DOHH2 (cell line): ENCODE results near the gene SLCO3A1.
A peak's percentile ranks its signal among the peaks of the same experiment; 100 is the strongest.

Source experiments
- H3F3A ChIP-seq: fragments of 200-600 bp; sonication (generic), shearing (Covaris generic); 2 replicates; pipeline ENCODE4 v1.6.0; 2016; ENCODE audit warnings: antibody characterized with exemption, mild to moderate bottlenecking; ENCODE audit not compliant: control insufficient read depth, insufficient read depth
- H3K27ac ChIP-seq: fragments of 200-600 bp; sonication (generic); 2 replicates; pipeline ENCODE4 v1.5.1; 2014; ENCODE audit warnings: low read depth, mild to moderate bottlenecking, low read length, moderate library complexity
- H3K27me3 ChIP-seq: fragments of 200-600 bp; sonication (generic); 2 replicates; pipeline ENCODE4 v1.6.1; 2014; ENCODE audit warnings: mild to moderate bottlenecking, low read length, mixed read lengths; ENCODE audit not compliant: control insufficient read depth
- H3K36me3 ChIP-seq: fragments of 200-600 bp; sonication (generic); 2 replicates; pipeline ENCODE4 v1.6.1; 2014; ENCODE audit warnings: mild to moderate bottlenecking, low read length, moderate library complexity, mixed read lengths; ENCODE audit not compliant: control insufficient read depth
- H3K4me1 ChIP-seq: fragments of 200-600 bp; sonication (generic); 2 replicates; pipeline ENCODE4 v1.6.1; 2014; ENCODE audit warnings: mild to moderate bottlenecking, low read length, mixed read lengths; ENCODE audit not compliant: control insufficient read depth
- H3K4me2 ChIP-seq: fragments of 200-600 bp; sonication (generic); 2 replicates; pipeline ENCODE4 v1.6.0; 2014; ENCODE audit warnings: mild to moderate bottlenecking, low read length, moderate library complexity
- H3K4me3 ChIP-seq: fragments of 200-600 bp; sonication (generic); 2 replicates; pipeline ENCODE4 v1.5.1; 2014; ENCODE audit warnings: mild to moderate bottlenecking, low read length, mixed read lengths
- H3K79me2 ChIP-seq: fragments of 200-600 bp; sonication (generic); 2 replicates; pipeline ENCODE4 v1.6.1; 2014; ENCODE audit warnings: mild to moderate bottlenecking, low read length, mixed read lengths; ENCODE audit not compliant: control insufficient read depth
- H3K9me2 ChIP-seq: fragments of 200-600 bp; sonication (generic); replicated peaks from 2 replicates; pipeline ENCODE4 v1.6.1; 2014; ENCODE audit warnings: mild to moderate bottlenecking, low read length, mixed read lengths; ENCODE audit not compliant: control insufficient read depth
- H3K9me3 ChIP-seq: fragments of 200-600 bp; sonication (generic); 2 replicates; pipeline ENCODE4 v1.6.1; 2014; ENCODE audit warnings: antibody characterized with exemption, low read length, mixed read lengths; ENCODE audit not compliant: control insufficient read depth, insufficient read depth
- H4K20me1 ChIP-seq: fragments of 200-600 bp; sonication (generic); 2 replicates; pipeline ENCODE4 v1.6.0; 2014; ENCODE audit warnings: low read depth, mild to moderate bottlenecking, antibody characterized with exemption, low read length, moderate library complexity; ENCODE audit not compliant: control insufficient read depth, insufficient read depth
- EZH2phosphoT487 ChIP-seq: fragments of 200-600 bp; sonication (generic); IDR thresholded peaks from 2 replicates; pipeline ENCODE4 v1.6.1; 2017; ENCODE audit warnings: borderline replicate concordance, mild to moderate bottlenecking, antibody characterized with exemption, low read length, moderate library complexity, mixed read lengths
- TF ChIP-seq, protein P1 (sequence below): fragments of 200-600 bp; sonication (generic); IDR thresholded peaks from one replicate; pipeline ENCODE4 v1.5.1; 2014; ENCODE audit warnings: antibody characterized with exemption, mild to moderate bottlenecking, low read depth, low read length; ENCODE audit not compliant: poor library complexity, severe bottlenecking

SLCO3A1 gene

GRCh38 chr15:91919014-91919534 is 65.6 kb downstream of the SLCO3A1 start:
- Histone ChIP-seq H3K36me3 (no peaks in the 10 kb centered on the region), H3K27me3 (no peaks in the 10 kb centered on the region), H3K4me1 (peaks cover 15% of the 10 kb centered on the region), H3K4me2 (no peak overlapping the region), H3K9me2 (no peaks in the 10 kb centered on the region), H4K20me1 (0 out of 2 replicates have a peak, but pooled peaks cover 3% of the 10 kb centered on the region), H3F3A (no peaks in the 10 kb centered on the region), H3K4me3 (no peak overlapping the region), H3K79me2 (peaks cover 40% of the 10 kb centered on the region), H3K9me3 (no peaks in the 10 kb centered on the region), H3K27ac (no peak overlapping the region)
- TF ChIP-seq EZH2phosphoT487 = no peak
- TF ChIP-seq, protein P1, sequence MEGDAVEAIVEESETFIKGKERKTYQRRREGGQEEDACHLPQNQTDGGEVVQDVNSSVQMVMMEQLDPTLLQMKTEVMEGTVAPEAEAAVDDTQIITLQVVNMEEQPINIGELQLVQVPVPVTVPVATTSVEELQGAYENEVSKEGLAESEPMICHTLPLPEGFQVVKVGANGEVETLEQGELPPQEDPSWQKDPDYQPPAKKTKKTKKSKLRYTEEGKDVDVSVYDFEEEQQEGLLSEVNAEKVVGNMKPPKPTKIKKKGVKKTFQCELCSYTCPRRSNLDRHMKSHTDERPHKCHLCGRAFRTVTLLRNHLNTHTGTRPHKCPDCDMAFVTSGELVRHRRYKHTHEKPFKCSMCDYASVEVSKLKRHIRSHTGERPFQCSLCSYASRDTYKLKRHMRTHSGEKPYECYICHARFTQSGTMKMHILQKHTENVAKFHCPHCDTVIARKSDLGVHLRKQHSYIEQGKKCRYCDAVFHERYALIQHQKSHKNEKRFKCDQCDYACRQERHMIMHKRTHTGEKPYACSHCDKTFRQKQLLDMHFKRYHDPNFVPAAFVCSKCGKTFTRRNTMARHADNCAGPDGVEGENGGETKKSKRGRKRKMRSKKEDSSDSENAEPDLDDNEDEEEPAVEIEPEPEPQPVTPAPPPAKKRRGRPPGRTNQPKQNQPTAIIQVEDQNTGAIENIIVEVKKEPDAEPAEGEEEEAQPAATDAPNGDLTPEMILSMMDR = no peak

GRCh38 chr15:91921188-91921842 is 67.8 kb downstream of the SLCO3A1 start:
- Histone ChIP-seq H3K9me2 (no peaks in the 10 kb centered on the region), H3K4me3 (no peak overlapping the region), H3K27me3 (no peaks in the 10 kb centered on the region), H3K27ac (no peak overlapping the region), H4K20me1 (0 out of 2 replicates have a peak, but pooled peaks cover 3% of the 10 kb centered on the region), H3K79me2 (peaks cover 43% of the 10 kb centered on the region), H3K36me3 (no peaks in the 10 kb centered on the region), H3K4me2 (peak overlapping the region; percentile 41), H3K4me1 (peaks cover 15% of the 10 kb centered on the region), H3F3A (no peaks in the 10 kb centered on the region), H3K9me3 (no peaks in the 10 kb centered on the region)
- TF ChIP-seq, protein P1 = no peak
- no peak for TF ChIP-seq EZH2phosphoT487

DNA sequence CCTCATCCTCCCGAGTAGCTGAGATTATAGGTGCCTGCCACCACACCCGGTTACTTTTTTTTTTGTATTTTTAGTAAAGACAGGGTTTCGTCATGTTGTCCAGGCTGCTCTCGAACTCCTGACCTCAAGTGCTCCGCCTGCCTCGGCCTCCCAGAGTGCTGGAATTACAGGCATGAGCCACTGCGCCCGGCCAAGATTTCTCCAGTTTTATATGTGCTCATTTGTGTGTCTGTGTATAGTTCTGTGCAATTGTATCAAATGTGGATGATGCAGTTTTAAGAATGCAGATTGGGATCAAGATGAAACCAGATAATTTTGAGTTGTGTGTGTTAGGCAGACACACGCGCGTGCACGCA is 68.3 kb downstream of the SLCO3A1 start:
- no peaks in the 10 kb centered on the region for H3K36me3 ChIP-seq
- no peak overlapping the region for H3K27ac ChIP-seq
- TF ChIP-seq EZH2phosphoT487 = no peak
- TF ChIP-seq, protein P1 = no peak
- H3K9me3 ChIP-seq = no peaks in the 10 kb centered on the region
- peak overlapping the region; percentile 41; the same call in 1 of the 2 replicates for H3K4me2 ChIP-seq
- H3K9me2 ChIP-seq = no peaks in the 10 kb centered on the region
- H3F3A ChIP-seq = no peaks in the 10 kb centered on the region
- H3K27me3 ChIP-seq = no peaks in the 10 kb centered on the region
- H3K79me2 ChIP-seq = peaks cover 46% of the 10 kb centered on the region
- H4K20me1 ChIP-seq = 0 out of 2 replicates have a peak, but pooled peaks cover 3% of the 10 kb centered on the region
- no peak overlapping the region for H3K4me3 ChIP-seq
- H3K4me1 ChIP-seq = peaks cover 15% of the 10 kb centered on the region
